Measurements from ENCODE around the gene SMIM8. TPM values are rescaled to one million over a fixed set of nuclear protein-coding genes. Genes with fewer than 3 reads are reported as not detected.

The SMIM8 gene
- total RNA-seq, 1 donor from 2014 or later = 31.7 TPM

GRCh38 chr6:87340230-87340629 is 17.8 kb downstream of the SMIM8 start:
- Mint-ChIP-seq H3K36me3 (no peaks in the 10 kb centered on the region), H3K4me1 (peaks cover 10% of the 10 kb centered on the region), H3K27me3 (ENCODE audit: insufficient read depth, low read depth) (no peaks in the 10 kb centered on the region), H3K9me3 (no peaks in the 10 kb centered on the region), H3K4me3 (no peak overlapping the region), H3K27ac (no peak overlapping the region)
- no peak overlapping the region for H3K4me2 ChIP-seq
- no peaks in the 10 kb centered on the region for H3K9me3 ChIP-seq (ENCODE audit: low read depth)
- peaks cover 11% of the 10 kb centered on the region for H4K20me1 ChIP-seq (ENCODE audit: low read depth)
- H3F3A ChIP-seq (ENCODE audit: low read depth) = no peaks in the 10 kb centered on the region
- peaks cover 9% of the 10 kb centered on the region for H3K4me1 ChIP-seq
- no peak overlapping the region for H2AFZ ChIP-seq (replicated peaks)
- no peaks in the 10 kb centered on the region for H3K36me3 ChIP-seq
- H3K79me2 ChIP-seq (ENCODE audit: low read depth) = peaks cover 6% of the 10 kb centered on the region
- no peak for TF ChIP-seq EZH2 (IDR thresholded peaks at IDR 0.05)
- no peak for TF ChIP-seq EZH2phosphoT487 (IDR thresholded peaks at IDR 0.05)
- no peak for TF ChIP-seq CTCF (IDR thresholded peaks at IDR 0.05)
- DNase-seq (ENCODE audit: low spot score) = no peak
- H3K9ac ChIP-seq = no peak overlapping the region
- H3K4me3 ChIP-seq = no peak overlapping the region
- H3K27ac ChIP-seq = no peak overlapping the region
- H3K27me3 ChIP-seq = no peaks in the 10 kb centered on the region

GRCh38 chr6:87341158-87341557 is 18.8 kb downstream of the SMIM8 start:
- Histone ChIP-seq H3K9ac (no peak overlapping the region), H3K27me3 (no peaks in the 10 kb centered on the region), H4K20me1 (ENCODE audit: low read depth) (peaks cover 11% of the 10 kb centered on the region), H3K4me3 (no peak overlapping the region), H3K36me3 (no peaks in the 10 kb centered on the region), H3K79me2 (ENCODE audit: low read depth) (peaks cover 4% of the 10 kb centered on the region), H3F3A (ENCODE audit: low read depth) (no peaks in the 10 kb centered on the region), H3K9me3 (ENCODE audit: low read depth) (no peaks in the 10 kb centered on the region), H3K4me1 (peaks cover 5% of the 10 kb centered on the region), H3K27ac (no peak overlapping the region), H3K4me2 (no peak overlapping the region), H2AFZ (replicated peaks) (no peak overlapping the region)
- peaks cover 10% of the 10 kb centered on the region for H3K4me1 Mint-ChIP-seq
- no peak for DNase-seq (ENCODE audit: low spot score)
- H3K9me3 Mint-ChIP-seq = no peaks in the 10 kb centered on the region
- no peak overlapping the region for H3K4me3 Mint-ChIP-seq
- H3K36me3 Mint-ChIP-seq = no peaks in the 10 kb centered on the region
- TF ChIP-seq CTCF (IDR thresholded peaks at IDR 0.05) (no peak), EZH2 (IDR thresholded peaks at IDR 0.05) (no peak), EZH2phosphoT487 (IDR thresholded peaks at IDR 0.05) (no peak)
- H3K27me3 Mint-ChIP-seq (ENCODE audit: insufficient read depth, low read depth) = no peaks in the 10 kb centered on the region
- no peak overlapping the region for H3K27ac Mint-ChIP-seq

GRCh38 chr6:87341899-87342298 is 19.5 kb downstream of the SMIM8 start:
- Mint-ChIP-seq H3K27me3 (ENCODE audit: insufficient read depth, low read depth) (no peaks in the 10 kb centered on the region), H3K4me1 (peaks cover 10% of the 10 kb centered on the region)
- DNase-seq (ENCODE audit: low spot score) = no peak

More at GRCh38 chr6:87341899-87342298, 19.5 kb downstream of the SMIM8 start:
- Histone ChIP-seq H3K79me2 (ENCODE audit: low read depth) (peaks cover 4% of the 10 kb centered on the region), H3K36me3 (no peaks in the 10 kb centered on the region), H3F3A (ENCODE audit: low read depth) (no peaks in the 10 kb centered on the region), H3K27ac (no peak overlapping the region), H3K4me3 (no peak overlapping the region), H4K20me1 (ENCODE audit: low read depth) (peaks cover 11% of the 10 kb centered on the region), H3K9me3 (ENCODE audit: low read depth) (no peaks in the 10 kb centered on the region), H3K9ac (no peak overlapping the region), H3K27me3 (no peaks in the 10 kb centered on the region), H3K4me2 (no peak overlapping the region), H3K4me1 (no peaks in the 10 kb centered on the region), H2AFZ (replicated peaks) (no peak overlapping the region)
- H3K9me3 Mint-ChIP-seq = no peaks in the 10 kb centered on the region
- TF ChIP-seq EZH2 (IDR thresholded peaks at IDR 0.05) = no peak
- no peak for TF ChIP-seq CTCF (IDR thresholded peaks at IDR 0.05)
- no peak for TF ChIP-seq EZH2phosphoT487 (IDR thresholded peaks at IDR 0.05)
- H3K27ac Mint-ChIP-seq = no peak overlapping the region
- H3K4me3 Mint-ChIP-seq = no peak overlapping the region
- no peaks in the 10 kb centered on the region for H3K36me3 Mint-ChIP-seq

Data from neural progenitor cell (in vitro differentiated cells).